Measurements from ENCODE around the gene LZTS2. TPM values are rescaled to one million over a fixed set of nuclear protein-coding genes. Genes with fewer than 3 reads are reported as not detected.
A peak's percentile ranks its signal among the peaks of the same experiment; 100 is the strongest.

LZTS2 gene
- total RNA-seq, 8 experiments from 2014 or later, result 24.4 to 59.7 (median 48.2) TPM

DNA sequence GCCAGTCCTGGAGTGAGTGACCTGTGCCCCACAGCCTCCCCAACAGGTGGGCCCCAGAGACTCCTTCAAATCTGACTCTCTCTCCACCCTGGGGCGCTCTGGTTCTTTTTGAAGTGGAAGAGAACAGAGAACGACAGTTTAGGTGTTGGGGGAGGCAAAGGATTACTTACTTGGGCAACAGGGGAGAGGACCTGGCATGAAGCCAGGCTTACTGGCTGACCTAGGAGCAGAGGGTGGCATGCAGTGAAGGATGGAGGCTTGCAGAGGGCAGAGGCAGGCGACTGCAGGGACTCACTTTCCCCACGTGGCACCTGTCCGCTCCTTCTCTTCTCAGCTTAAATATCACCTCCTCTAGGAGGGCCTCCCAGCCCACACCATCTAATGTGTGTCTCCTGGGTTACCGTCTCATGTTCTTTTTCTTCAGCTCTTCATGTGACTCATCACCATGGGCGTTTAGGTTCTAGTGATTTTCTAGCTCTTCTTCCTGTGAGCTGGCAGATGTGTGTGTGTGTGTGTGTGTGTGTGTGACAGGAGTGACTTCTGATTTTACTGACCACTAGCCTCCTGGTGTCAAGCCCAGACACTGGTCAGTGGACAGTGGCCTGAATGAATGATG lies 15.5 kb downstream of the LZTS2 start:
- Histone ChIP-seq H3K4me1 (replicated peaks in 1 of 2) (peaks cover 10 to 14% of the 10 kb centered on the region in 2 donors), H3K27ac (no peak overlapping the region), H3K4me3 (no peak overlapping the region)
- ATAC-seq (replicated peaks in 6 of 8), result peak in 7 of 8 experiments; percentile 10 to 43 (median 23)
- in situ Hi-C loops (cut with MboI; ENCODE audit: low pct_unique_long_range_greater_than_20kb in 2 of 9, low sequenced_read_pairs in 9 of 9, unreplicated experiment in 9 of 9), result no loop called here
- 0 to 82% (median 34%) methylated on average over 1 to 4 of the region's 7 CpGs; no CpG with 5 or more reads in 4 of the 10 experiments for WGBS, 10 experiments

DNA sequence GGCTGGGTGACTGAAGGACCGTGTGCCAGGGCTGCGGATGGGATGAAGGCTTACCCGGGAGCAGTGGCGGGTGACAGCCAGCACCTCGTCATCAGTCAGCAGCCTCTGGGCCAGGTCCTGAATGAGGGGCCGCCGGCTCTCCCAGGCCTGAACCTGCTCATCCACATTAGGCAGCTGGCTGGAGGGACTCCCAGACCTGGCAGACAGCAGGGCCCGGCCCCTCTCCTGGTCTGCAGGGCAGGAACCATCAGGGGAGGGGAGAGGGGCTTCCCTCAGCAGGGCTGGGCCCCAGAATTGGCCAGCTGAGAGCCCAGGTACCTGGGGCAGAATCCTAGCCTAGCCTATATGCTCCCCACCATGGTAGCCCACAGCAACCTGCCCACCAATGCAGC lies 16.0 kb downstream of the LZTS2 start:
- in situ Hi-C loops (cut with MboI; ENCODE audit: low pct_unique_long_range_greater_than_20kb in 2 of 9, low sequenced_read_pairs in 9 of 9, unreplicated experiment in 9 of 9), result no loop called here
- Histone ChIP-seq H3K4me3 (no peak overlapping the region), H3K27ac (no peak overlapping the region), H3K4me1 (replicated peaks in 1 of 2) (peaks cover 10 to 14% of the 10 kb centered on the region in 2 donors)
- ATAC-seq (replicated peaks in 6 of 8), result peak in 4 of 8 experiments; percentile 0 to 5 (median 3)
- WGBS, 10 experiments, result 65 to 100% (median 68%) methylated on average over 1 to 7 of the region's 8 CpGs; no CpG with 5 or more reads in 7 of the 10 experiments

DNA sequence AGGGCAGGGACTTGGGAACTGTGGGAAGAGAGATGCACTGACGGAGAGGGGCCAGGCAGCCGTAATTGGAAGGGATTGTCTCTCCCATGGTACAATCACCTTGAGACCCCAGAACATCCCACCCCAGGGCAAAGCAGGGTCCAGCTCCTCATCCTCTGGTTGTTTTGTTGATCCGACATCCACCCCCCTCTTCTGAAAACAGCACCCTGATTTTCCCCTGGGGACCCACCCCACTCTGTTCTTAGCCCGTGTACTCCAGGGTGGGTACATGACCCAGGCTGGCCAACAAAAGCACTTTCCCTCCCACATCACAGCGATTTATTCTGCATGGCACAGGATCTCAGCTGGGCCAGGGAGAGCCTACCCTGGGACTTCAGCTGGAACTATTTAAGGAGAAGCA lies 17.2 kb downstream of the LZTS2 start:
- in situ Hi-C loops (cut with MboI; ENCODE audit: low pct_unique_long_range_greater_than_20kb in 2 of 9, low sequenced_read_pairs in 9 of 9, unreplicated experiment in 9 of 9), result no loop called here
- H3K27ac ChIP-seq, result no peak overlapping the region
- no peak overlapping the region for H3K4me3 ChIP-seq
- no peak for ATAC-seq (replicated peaks in 6 of 8)
- WGBS, 10 experiments, result no CpG with 5 or more reads among the region's 5 CpGs
- peaks cover 10 to 12% of the 10 kb centered on the region in 2 donors for H3K4me1 ChIP-seq (replicated peaks in 1 of 2)

DNA sequence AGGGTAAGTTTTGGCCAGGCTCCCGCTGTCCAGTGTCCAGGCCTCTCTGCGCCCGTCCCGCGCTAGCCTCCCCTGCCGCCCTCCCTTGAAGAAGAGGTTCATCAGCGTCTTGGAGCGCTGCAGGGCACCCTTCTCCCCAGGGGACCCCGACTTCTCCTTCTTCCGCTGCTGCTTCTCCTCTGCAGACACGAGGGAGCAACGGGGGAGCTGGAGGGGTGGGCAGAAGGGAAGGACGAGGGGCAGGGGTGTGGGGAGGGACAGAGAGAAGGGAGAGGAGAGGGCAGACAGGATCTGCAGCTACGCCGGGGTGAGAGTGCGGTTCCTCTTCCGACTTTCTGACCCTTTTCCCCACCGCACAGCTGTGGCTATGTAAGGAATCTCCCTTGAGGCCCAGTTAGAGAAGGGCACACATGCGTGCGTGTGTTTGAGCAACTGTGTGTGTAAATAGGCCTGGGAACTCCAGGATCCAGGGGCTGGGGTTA lies 18.6 kb downstream of the LZTS2 start:
- peak in 3 of 8 experiments; percentile 2 to 3 (median 2) for ATAC-seq (replicated peaks in 6 of 8)
- H3K27ac ChIP-seq, result no peak overlapping the region
- 40 to 95% methylated on average over 1 to 4 of the region's 20 CpGs; no CpG with 5 or more reads in 8 of the 10 experiments for WGBS, 10 experiments
- H3K4me1 ChIP-seq (replicated peaks in 1 of 2), result peaks cover 10 to 12% of the 10 kb centered on the region in 2 donors
- in situ Hi-C loops (cut with MboI; ENCODE audit: low pct_unique_long_range_greater_than_20kb in 2 of 9, low sequenced_read_pairs in 9 of 9, unreplicated experiment in 9 of 9), result no loop called here
- no peak overlapping the region for H3K4me3 ChIP-seq

DNA sequence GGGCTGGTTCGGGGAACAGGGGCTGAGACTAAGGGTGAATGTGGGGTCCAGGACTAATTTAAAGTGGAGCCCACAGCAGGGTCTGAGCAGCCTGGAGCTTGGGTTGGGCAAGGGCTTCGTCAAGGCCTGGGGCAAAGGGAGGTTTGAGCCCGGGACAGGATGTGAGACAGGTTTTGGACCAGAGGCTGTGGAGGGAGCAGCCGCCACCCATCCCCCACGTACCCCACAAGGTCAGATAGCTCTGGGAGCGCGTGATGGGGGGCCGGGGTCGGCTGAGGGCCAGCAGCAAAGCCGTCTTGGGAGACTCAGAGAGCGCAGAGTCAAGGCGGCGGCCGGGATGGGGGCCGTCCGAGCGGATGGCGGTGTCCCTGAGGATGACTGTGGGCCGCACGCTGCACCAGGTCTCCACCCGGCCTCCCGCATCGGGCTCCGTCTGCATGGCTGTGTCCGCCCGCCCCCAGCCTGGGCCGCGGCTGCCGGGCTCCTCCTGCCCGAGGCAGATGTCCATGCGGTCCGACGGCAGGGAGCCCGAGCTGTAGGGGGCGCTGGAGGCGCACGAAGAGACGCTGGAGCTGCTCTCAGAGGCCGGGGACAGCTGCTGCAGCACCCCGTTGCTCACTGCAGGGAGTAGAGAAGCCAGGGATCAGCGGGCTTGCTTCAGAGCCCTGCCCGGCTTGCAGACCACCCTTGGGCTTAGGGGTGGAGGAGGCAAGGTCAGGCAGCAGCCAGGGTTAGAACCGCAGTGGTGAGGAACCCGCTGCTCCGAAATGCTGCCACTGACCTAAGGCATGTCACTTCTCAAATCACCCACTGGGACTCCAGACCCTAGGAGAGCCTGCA lies 19.2 kb downstream of the LZTS2 start:
- Histone ChIP-seq H3K27ac (no peak overlapping the region), H3K4me1 (replicated peaks in 1 of 2) (peaks cover 10 to 12% of the 10 kb centered on the region in 2 donors), H3K4me3 (no peak overlapping the region)
- WGBS, 10 experiments, result 0 to 61% (median 19%) methylated on average over 1 to 9 of the region's 45 CpGs; no CpG with 5 or more reads in 4 of the 10 experiments
- ATAC-seq (replicated peaks in 6 of 8), result peak; percentile 67 to 96 (median 81)
- in situ Hi-C loops (cut with MboI; ENCODE audit: low pct_unique_long_range_greater_than_20kb in 2 of 9, low sequenced_read_pairs in 9 of 9, unreplicated experiment in 9 of 9), result no loop called here

DNA sequence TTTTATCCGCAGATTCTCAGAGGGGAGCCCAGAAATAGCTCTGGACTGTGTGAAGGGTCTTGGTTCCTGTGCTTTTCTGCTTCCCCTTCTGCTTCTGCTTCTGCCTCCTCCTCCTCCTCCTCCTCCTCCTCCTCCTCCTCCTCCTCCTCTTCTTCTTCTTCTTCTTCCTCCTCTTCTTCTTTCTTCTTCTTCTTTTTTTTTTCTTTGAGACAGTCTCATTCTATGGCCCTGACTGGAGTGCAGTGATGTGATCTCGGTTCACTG lies 19.8 kb downstream of the LZTS2 start:
- 0 to 100% (median 50%) methylated on average over 1 of the region's 2 CpGs; no CpG with 5 or more reads in 6 of the 10 experiments for WGBS, 10 experiments
- Histone ChIP-seq H3K27ac (no peak overlapping the region), H3K4me1 (replicated peaks in 1 of 2) (peaks cover 9 to 10% of the 10 kb centered on the region in 2 donors), H3K4me3 (no peak overlapping the region)
- in situ Hi-C loops (cut with MboI; ENCODE audit: low pct_unique_long_range_greater_than_20kb in 2 of 9, low sequenced_read_pairs in 9 of 9, unreplicated experiment in 9 of 9), result no loop called here
- no peak for ATAC-seq (replicated peaks in 6 of 8)

DNA sequence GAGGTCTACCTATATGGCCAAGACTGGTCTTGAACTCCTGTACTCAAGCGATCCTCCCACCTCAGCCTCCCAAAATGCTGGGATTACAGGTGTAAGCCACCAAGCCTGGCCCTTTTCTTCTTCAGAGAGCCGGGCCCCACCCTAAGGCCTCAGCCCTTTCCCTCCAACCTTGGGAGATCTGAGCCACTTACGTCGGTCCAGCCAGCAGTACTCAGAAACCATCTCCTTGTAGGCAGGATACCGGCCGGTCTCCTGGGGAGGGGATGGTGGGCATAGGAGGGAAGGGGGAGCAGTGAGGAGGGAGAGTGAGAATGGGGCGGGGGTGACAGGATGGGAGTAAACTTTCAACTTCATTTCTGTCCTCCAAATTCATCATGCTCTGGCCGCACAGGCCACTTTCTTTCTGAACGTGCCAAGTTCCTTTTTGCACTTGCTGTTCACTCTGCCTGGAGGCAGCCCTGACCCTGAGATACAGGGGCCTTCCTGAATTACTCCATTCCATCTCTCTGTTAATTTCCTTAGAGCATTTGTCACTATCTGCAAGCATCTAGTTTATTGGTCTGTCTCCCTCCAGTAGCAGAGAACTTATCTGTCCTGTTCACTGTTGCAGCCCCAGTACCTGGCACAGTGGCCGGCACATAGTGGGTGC lies 20.9 kb downstream of the LZTS2 start:
- Histone ChIP-seq H3K27ac (no peak overlapping the region), H3K4me3 (no peak overlapping the region), H3K4me1 (replicated peaks in 1 of 2) (peaks cover 7 to 10% of the 10 kb centered on the region in 2 donors)
- 63 to 100% (median 84%) methylated on average over 1 to 5 of the region's 10 CpGs; no CpG with 5 or more reads in 4 of the 10 experiments for WGBS, 10 experiments
- no peak for ATAC-seq (replicated peaks in 6 of 8)
- in situ Hi-C loops (cut with MboI; ENCODE audit: low pct_unique_long_range_greater_than_20kb in 2 of 9, low sequenced_read_pairs in 9 of 9, unreplicated experiment in 9 of 9), result no loop called here

DNA sequence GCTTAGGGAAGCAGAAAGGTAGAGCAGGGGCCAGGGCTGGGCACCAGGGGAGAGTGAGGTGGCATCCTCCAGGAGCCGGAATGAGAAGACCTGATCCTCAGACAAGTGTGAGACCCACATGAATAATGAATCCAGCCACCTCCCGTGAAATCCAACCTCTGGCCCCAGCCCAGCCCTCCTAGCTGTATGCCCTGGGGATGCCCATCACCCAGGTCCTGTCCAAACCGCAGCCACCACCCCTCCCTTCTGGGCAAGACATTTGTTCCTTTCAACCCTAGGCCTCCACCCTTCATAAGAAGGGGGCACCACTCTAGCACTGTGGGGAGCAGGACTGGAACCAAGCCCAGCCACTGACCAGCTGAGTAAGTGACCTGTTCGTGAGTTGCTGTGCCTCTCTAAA lies 21.6 kb downstream of the LZTS2 start:
- WGBS, 10 experiments, result 60 to 100% methylated on average over 1 of the region's 4 CpGs; no CpG with 5 or more reads in 8 of the 10 experiments
- H3K4me1 ChIP-seq (replicated peaks in 1 of 2), result peaks cover 7 to 10% of the 10 kb centered on the region in 2 donors

DNA sequence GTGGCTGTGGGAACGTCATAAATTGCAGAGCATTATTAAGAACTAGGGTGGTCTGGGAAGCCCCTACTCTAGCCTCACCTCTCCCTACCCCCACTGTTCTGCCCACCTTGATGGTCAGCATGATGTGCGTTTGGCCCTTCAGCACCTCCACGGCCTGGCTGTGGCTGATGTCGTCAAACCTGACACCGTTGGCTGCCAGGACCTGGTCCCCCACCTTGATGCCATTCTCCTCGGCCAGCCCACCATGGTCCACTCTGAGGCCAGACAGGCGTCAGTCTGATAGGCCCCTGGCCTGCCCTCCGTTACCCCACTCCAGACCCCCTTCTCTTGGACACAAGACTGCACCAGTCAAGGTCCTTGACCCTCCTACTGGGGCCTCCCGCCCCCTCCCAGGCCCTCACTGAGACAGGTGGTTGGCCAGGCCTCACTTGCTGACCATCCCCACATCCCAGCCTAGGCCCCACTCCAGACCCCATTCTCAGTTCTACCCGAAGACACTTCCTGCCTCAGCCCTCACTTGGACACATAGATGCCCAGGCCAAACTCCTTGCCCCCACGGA lies 22.2 kb downstream of the LZTS2 start:
- WGBS, 10 experiments, result 40 to 100% (median 57%) methylated on average over 1 to 2 of the region's 11 CpGs; no CpG with 5 or more reads in 5 of the 10 experiments

More for the DNA sequence above, 21.6 kb downstream of the LZTS2 start:
- ATAC-seq (replicated peaks in 6 of 8), result no peak
- Histone ChIP-seq H3K4me3 (no peak overlapping the region), H3K27ac (no peak overlapping the region)
- in situ Hi-C loops (cut with MboI; ENCODE audit: low pct_unique_long_range_greater_than_20kb in 2 of 9, low sequenced_read_pairs in 9 of 9, unreplicated experiment in 9 of 9), result no loop called here

DNA sequence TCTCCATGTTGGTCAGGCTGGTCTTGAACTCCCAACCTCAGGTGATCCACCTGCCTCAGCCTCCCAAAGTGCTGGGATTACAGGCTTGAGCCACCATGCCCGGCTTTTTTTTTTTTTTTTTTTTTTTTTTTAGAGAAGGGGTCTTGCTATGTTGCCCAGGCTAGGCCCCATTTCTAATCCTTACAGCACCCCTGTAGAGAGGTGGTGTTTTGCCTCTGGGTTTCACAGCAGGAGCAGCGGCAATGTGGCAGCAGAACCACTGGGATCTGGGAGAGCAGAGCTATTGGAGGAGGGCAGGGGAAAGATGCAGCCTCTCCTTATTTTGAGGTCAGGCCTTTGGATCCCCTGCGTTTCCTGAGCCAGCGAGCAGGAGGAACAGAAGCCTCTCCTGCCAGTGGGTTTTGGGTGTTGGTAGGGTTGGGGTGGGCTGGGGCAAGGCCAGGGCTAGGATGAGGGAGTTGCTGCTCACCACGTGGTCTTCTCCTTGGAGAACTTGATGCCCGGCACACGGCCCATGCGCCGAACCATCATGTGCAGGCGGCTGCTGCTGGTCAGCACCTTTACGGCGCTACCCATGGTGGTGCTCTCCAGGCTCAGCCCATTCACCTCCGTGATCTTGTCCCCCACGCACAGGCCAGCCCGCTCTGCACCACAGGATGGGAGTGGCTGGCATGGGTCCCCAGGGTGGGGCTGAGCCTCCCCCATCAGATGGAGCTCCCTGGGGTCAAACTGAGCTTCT lies 23.5 kb downstream of the LZTS2 start:
- Histone ChIP-seq H3K4me1 (replicated peaks in 1 of 2) (peaks cover 5 to 8% of the 10 kb centered on the region in 2 donors), H3K27ac (no peak overlapping the region), H3K4me3 (no peak overlapping the region)
- ATAC-seq (replicated peaks in 6 of 8), result no peak
- 80 to 100% (median 87%) methylated on average over 1 to 4 of the region's 15 CpGs; no CpG with 5 or more reads in 5 of the 10 experiments for WGBS, 10 experiments
- in situ Hi-C loops (cut with MboI; ENCODE audit: low pct_unique_long_range_greater_than_20kb in 2 of 9, low sequenced_read_pairs in 9 of 9, unreplicated experiment in 9 of 9), result no loop called here

More for the DNA sequence above, 22.2 kb downstream of the LZTS2 start:
- in situ Hi-C loops (cut with MboI; ENCODE audit: low pct_unique_long_range_greater_than_20kb in 2 of 9, low sequenced_read_pairs in 9 of 9, unreplicated experiment in 9 of 9), result no loop called here
- peaks cover 7 to 10% of the 10 kb centered on the region in 2 donors for H3K4me1 ChIP-seq (replicated peaks in 1 of 2)
- no peak for ATAC-seq (replicated peaks in 6 of 8)
- H3K27ac ChIP-seq, result no peak overlapping the region
- no peak overlapping the region for H3K4me3 ChIP-seq

DNA sequence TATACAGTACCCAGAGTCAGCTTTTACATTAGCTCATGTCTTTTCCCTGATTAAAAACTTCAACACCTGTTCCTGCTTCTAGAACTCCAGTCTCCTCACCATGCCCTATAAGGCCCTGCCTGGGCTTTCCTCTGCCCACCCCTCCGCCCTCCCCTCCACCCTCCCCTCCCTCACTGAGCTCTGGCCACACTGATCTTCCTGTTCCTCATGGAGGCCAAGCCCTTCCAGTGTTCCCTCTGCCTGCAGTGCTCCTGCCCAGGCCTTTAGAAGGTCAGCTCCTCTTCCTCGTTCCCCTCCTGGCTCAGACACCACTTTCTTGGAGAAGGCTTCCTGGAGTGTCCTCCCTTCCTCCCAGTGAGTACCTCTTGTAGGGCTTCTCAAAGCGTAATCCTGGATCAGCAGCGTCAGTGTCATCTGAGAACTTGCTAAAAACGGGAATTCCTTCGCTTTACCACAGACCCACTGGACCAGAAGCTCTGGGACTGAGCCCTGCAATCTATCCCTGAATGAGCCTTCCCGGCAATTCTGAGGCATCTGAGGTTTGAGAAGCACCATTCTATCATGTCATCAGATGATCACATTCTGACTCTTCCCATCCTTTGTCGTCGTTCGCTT lies 27.6 kb downstream of the LZTS2 start:
- Histone ChIP-seq H3K4me1 (replicated peaks in 1 of 2) (peaks cover 15 to 18% of the 10 kb centered on the region in 2 donors), H3K27ac (no peak overlapping the region), H3K4me3 (no peak overlapping the region)
- WGBS, 10 experiments, result 65 to 96% (median 83%) methylated on average over 1 to 9 of the region's 10 CpGs; no CpG with 5 or more reads in 1 of the 10 experiments
- no peak for ATAC-seq (replicated peaks in 6 of 8)
- in situ Hi-C loops (cut with MboI; ENCODE audit: low pct_unique_long_range_greater_than_20kb in 2 of 9, low sequenced_read_pairs in 9 of 9, unreplicated experiment in 9 of 9), result no loop called here
